NAMALWA (cell line): ENCODE measurements around the gene BLOC1S5.
"Not testable (repeated sequence)": the region's sequence is repeated elsewhere in the genome, so short reads cannot be mapped to it uniquely, and the experiment has no call there.

Experiments used
- DNase-seq: peaks from one replicate; pipeline ENCODE4 v3.0.0-alpha.2; 2015; ENCODE audit warnings: low spot score

BLOC1S5 gene

GRCh38 chr6:8080362-8081151, 16.4 kb upstream of the BLOC1S5 start:
- no peak for DNase-seq

GRCh38 chr6:8079126-8079525, 14.9 kb upstream of the BLOC1S5 start:
- no peak for DNase-seq

GRCh38 chr6:8077991-8078390, 13.8 kb upstream of the BLOC1S5 start:
- no peak for DNase-seq

- no peak for DNase-seq
Observed at GRCh38 chr6:8075704-8076103, 11.5 kb upstream of the BLOC1S5 start.

GRCh38 chr6:8075185-8075584, 11.0 kb upstream of the BLOC1S5 start:
- DNase-seq, result no peak

- no peak for DNase-seq
Observed at GRCh38 chr6:8074213-8074612, 10.0 kb upstream of the BLOC1S5 start.

GRCh38 chr6:8073758-8074157, 9.6 kb upstream of the BLOC1S5 start:
- DNase-seq, result no peak

GRCh38 chr6:8070718-8071117, 6.5 kb upstream of the BLOC1S5 start:
- no peak for DNase-seq

- no peak for DNase-seq
Observed at GRCh38 chr6:8069631-8070284, 5.6 kb upstream of the BLOC1S5 start.

GRCh38 chr6:8069151-8069550, 5.0 kb upstream of the BLOC1S5 start:
- no peak for DNase-seq

GRCh38 chr6:8066108-8066507, 1.9 kb upstream of the BLOC1S5 start:
- peak; percentile 42 for DNase-seq

GRCh38 chr6:8065519-8065911, 1.3 kb upstream of the BLOC1S5 start:
- DNase-seq, result no peak

GRCh38 chr6:8064638-8065518, 689 bp upstream of the BLOC1S5 start:
- no peak for DNase-seq

GRCh38 chr6:8061736-8062135, 2.5 kb downstream of the BLOC1S5 start:
- DNase-seq, result no peak

- no peak for DNase-seq
Observed at GRCh38 chr6:8060346-8060745, 3.8 kb downstream of the BLOC1S5 start.

GRCh38 chr6:8059129-8059528, 5.1 kb downstream of the BLOC1S5 start:
- peak; percentile 60 for DNase-seq

GRCh38 chr6:8057793-8058192, 6.4 kb downstream of the BLOC1S5 start:
- no peak for DNase-seq

- DNase-seq, result no peak
Observed at GRCh38 chr6:8057263-8057662, 6.9 kb downstream of the BLOC1S5 start.

- no peak for DNase-seq
Observed at GRCh38 chr6:8054276-8054675, 9.9 kb downstream of the BLOC1S5 start.

- DNase-seq, result no peak
Observed at GRCh38 chr6:8047541-8048292, 16.5 kb downstream of the BLOC1S5 start.

- not testable (repeated sequence) for DNase-seq
Observed at GRCh38 chr6:8045769-8046168, 18.4 kb downstream of the BLOC1S5 start.

- DNase-seq, result no peak
Observed at GRCh38 chr6:8043221-8043620, 21.0 kb downstream of the BLOC1S5 start.
